AG20443 (cell line): ENCODE results near the gene ZNF513.
"Not testable (repeated sequence)": the region's sequence is repeated elsewhere in the genome, so short reads cannot be mapped to it uniquely, and the experiment has no call there.

Experiments used
- DNase-seq: peaks from one replicate; pipeline ENCODE4 v3.0.0; 2012; ENCODE audit warnings: low spot score, mixed read lengths

Gene ZNF513, protein sequence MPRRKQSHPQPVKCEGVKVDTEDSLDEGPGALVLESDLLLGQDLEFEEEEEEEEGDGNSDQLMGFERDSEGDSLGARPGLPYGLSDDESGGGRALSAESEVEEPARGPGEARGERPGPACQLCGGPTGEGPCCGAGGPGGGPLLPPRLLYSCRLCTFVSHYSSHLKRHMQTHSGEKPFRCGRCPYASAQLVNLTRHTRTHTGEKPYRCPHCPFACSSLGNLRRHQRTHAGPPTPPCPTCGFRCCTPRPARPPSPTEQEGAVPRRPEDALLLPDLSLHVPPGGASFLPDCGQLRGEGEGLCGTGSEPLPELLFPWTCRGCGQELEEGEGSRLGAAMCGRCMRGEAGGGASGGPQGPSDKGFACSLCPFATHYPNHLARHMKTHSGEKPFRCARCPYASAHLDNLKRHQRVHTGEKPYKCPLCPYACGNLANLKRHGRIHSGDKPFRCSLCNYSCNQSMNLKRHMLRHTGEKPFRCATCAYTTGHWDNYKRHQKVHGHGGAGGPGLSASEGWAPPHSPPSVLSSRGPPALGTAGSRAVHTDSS

DNA sequence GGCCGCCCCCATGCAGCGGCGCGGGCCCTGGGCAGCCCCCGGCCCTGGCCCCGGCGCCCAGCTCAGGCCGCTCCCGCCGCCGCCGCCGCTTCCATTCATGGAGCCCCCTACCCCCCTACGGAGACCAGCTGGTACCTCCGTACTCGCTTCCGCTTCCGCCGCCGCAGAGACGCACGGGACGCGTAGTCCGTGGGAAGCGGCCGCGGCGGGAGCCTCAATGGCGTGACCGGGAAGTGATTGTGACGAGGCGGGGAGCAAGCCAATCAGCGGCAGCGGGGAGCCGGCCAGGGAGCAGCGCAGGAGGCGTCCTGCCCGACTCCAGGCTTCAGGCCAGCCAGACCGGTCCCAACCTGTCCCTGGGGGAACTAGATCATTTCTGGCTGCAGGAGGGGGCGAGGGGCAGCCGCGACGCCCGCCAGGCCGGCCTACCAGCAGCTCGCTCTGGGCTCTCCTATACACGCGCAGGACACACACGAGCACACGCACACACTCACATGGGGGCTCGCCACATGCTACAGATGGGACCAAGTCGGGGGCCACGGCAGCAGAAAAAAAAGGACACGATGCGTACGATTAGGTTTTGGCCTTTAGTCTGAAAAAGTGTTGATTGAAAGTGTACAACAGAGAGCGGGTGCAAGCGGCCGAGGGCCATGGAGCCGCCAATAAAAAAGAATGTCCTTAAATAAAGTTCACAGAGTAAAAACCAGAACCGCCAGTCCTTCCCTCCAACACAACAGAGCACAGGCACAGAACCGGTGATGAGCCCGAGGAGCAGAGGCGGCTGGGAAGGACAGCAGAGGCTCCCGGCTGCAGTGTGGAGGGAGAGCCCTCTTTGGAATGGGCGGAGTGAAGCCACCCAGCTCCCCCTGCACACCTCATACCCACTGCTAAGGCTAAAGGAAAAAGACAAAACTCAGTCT is at the start of gene ZNF513:
ZNF513 (minus strand) TSS at position 109 of the 920 bp plus-strand sequence. CDS start 208 bp downstream, outside the sequence.
- peak; percentile 97 for DNase-seq

DNA sequence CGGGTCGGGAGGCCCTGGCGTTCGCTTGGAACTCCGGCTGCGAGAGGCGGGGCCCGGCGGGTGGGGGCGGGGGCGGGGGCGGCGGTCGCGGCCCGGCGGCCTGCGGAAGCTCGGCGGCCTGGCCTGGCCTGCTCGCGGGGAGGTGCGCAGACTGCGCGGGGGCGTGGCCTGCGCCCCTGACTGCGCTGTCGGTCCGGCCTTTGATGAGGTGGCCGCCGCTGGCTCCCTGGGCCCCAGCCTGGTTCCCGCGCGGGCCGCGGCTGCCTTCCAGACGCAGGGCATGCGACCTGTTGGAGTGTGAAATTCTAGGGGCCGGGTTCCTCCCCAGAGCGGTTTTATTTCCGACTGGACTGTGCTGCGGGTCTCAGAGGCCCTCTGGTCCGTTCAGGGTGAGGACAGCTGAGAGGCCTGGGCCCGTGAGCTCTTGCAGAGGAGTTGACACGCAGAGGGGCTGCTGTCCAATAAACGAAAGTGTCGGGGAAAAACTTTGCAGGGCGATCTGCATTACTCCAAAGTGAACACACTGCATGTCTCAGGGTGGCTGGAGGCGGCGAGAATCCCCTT is 48.5 kb upstream of the ZNF513 start:
- DNase-seq, result peak; percentile 97

DNA sequence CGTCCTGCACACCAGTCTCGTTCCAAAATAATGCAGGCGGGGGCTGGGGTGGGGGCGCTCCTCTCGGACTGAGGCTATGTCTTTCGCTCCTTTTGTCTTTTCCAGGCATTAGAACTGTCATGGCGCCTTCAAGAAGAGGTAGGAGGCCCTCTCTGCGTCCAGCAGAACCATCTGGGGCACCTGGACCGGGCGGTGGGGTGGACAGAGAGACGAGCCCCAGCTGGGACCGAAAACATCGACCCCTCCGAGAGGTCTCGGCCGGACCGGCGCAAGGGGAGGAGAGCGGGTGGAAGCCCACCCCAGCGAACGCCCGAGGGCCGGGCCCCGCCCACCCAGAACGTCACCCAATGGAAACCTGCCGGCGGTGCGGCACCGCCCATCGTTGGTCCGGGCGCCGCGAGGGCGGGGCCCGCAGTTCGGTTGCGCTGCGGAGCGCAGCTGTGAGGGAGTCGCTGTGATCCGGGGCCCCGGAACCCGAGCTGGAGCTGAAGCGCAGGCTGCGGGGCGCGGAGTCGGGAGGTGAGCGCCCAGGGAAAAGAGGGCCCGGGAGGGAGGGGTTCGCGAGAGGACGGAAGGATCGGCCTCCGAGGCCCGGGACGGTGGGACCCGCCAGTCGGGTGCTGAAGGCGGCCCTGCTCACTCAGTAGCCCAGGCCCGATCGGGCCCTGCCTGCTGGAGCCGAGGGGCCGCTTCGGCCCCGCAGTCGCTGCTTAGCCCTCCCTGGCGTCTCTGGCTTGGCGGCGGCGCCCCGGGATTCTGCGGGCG is 47.9 kb upstream of the ZNF513 start, which contains the start of gene NRBP1:
NRBP1 (plus strand) TSS at position 419 of the 765 bp plus-strand sequence. CDS start 4,643 bp downstream, outside the sequence.
- peak; percentile 96 for DNase-seq

DNA sequence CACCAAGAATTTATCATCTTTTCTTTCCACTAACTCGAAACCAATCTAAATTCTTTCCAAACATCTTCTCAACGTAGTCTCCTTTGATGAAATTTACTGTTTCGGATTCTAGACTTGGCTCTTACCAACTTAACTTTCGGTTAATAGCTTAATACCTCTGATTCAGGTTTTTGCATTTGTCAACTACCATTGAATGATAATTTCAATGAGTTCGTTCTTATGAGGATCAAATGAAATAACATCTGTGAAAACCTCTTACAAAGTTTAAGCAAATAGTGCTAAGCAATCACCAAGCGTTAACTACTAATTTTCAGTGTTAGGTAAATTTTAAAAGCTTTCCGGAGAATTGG is 47.3 kb upstream of the ZNF513 start:
- no peak for DNase-seq

DNA sequence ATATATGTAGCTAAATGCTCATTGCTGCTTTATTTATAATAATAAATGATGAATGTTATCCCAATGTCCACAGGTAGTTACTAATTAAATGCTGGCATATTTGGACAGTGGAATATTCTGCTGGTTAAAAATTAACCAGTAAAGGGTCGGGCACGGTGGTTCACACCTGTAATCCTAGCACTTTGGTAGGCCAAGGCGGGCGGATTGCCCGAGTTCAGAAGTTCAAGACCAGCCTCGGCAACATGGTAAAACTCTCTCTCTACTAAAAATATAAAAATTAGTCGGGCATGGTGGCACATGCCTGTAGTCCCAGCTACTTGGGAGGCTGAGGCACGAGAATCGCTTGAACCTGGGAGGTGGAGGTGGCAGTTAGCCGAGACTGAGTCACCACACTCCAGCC is 44.5 kb upstream of the ZNF513 start:
- not testable (repeated sequence) for DNase-seq

DNA sequence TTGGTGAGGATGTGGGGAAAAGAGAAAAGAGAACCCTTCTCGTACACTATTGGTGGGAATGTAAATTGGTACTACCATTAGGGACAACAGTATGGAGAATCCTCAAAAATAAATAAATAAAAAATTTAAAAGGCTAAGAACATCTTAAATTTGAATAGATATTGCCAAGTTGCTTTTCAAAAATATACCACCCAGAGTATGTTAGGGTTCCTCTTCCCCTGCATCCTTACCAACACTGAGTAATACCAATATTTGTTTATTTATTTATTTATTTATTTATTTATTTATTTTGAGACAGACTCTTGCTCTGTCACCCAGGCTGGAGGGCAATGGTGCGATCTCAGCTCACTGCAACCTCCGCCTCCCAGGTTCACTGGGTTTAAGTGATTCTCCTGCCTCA is 42.4 kb upstream of the ZNF513 start:
- no peak for DNase-seq

DNA sequence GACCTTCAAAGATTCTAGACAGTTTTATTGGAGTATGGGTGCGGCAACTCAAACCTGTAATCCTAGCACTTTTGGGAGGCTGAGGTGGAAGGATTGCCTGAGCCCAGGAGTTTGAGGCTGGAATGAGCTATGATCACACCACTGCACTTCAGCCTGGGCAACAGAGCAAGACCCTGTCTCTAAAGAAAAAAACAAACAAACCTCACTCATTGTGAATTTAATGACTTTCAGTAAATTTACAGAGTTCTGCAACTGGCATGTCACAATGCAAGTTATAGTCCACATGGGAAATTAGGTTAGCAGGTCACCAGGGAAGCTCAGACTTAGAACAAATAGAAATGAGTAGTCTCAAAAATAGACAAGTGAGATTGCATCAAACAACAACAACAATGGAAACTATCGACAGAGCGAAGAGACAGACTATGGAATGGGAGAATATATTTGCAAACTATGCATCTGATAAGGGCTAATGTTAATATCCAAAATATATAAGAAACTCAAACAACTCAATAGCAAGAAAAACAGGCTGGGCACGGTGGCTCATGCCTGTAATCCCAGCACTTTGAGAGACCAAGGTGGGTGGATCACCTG is 41.2 kb upstream of the ZNF513 start:
- DNase-seq, result no peak

DNA sequence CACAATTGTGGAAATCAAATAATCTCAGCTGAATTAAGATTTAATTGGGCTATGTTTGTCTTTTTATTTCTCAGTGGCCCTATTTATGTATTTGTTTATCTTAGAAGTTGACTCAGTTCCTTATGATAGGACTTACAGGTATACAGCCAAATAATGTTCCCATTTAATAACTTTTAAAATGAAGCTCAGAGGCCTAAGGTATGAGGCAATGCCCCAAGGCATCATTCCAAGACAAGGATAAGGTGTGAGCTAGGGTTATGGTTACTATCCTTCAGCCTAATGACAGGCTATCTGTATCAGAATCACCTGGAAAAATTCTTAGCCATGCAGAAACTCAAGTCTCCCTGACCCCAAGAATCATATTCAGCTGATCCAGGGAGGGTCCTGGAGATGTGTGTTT is 40.5 kb upstream of the ZNF513 start:
- DNase-seq, result no peak

DNA sequence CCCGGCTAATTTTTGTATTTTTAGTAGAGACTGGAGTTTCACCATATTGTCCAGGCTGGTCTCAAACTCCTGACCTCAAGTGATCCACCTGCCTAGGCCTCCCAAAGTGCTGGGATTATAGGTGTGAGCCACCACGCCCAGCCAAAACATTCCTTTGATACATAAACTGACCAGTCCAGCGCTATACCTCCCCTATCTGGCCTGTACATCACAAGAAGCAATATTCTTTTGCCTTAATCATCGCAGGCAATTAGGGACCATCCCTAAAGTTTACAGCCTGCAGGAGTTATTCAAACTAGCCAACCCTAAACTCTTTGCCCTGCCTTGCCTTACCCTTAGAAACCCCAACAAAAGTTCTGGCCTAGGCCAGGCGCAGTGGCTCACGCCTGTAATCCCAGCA is 35.6 kb upstream of the ZNF513 start:
- no peak for DNase-seq

DNA sequence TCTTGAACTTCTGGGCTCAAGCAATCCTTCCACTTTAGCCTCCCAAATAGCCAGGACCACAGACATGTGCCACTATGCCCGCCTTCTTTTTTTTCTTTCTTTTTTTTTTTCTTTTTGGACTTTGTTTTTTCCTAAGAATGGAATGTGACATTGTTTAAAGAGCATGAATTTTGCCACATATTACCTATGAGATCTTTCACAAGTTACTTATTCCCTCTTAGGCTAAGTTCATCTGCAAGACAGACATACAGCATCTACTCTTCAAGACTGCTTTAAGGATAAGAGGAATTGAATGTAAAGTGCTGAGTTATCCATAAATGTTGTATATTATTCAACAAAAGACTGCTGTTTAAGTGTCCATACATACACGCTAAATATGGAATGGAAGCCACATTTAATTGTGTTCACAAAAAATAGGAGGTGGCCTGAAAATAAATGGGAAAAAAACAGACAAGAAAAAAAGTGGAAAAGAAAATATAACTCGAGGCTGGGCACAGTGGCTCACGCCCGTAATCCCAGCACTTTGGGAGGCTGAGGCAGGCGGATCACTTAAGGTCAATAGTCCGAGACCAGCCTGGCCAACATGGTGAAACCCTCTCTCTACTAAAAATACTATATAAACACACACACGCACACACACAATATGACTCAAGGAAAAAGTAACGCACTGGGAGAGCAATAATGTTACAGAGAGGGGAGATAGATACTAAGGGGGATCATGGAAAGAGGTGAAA is 32.1 kb upstream of the ZNF513 start:
- DNase-seq, result no peak

DNA sequence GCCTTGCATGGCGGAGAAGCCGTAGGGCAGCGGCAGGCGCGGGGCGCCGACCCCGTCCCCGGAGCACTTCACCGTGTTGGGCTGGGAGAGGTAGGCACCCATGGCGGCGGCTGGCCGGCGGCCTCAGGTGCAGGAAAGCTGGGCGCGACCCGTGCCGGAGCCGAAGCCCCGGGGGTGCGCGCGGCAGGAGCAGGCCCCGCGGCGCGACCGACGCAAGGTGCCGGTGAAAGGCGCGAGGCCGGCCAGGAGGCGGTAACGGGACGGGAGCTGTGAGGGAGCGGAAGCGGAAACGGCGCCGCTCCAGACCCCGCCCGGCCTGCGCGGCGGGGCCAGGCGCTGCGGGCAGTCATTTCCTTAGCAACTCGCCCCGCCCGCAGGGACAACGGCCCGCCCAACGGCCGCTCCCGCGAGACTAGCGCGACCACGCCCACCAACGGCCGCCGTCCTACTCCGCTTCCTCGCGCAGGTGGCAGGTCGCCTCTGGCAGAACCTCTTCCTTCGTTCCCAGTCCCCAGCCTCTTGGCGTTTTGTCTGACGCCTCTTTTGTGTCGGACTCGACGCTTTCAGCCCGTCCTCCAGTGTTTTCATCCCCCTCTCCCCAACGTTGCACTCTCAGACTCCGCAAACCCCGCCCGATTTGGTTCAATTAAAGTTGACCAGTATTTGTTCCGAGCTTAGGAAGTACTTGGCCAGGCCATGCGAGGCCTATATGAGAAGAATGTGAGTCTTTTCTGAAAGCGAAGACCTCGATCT is 29.0 kb upstream of the ZNF513 start, which contains the start of gene PPM1G:
PPM1G (minus strand) TSS at position 271 of the 753 bp plus-strand sequence; CDS start at position 102, 169 bp downstream.
- DNase-seq, result peak; percentile 99

DNA sequence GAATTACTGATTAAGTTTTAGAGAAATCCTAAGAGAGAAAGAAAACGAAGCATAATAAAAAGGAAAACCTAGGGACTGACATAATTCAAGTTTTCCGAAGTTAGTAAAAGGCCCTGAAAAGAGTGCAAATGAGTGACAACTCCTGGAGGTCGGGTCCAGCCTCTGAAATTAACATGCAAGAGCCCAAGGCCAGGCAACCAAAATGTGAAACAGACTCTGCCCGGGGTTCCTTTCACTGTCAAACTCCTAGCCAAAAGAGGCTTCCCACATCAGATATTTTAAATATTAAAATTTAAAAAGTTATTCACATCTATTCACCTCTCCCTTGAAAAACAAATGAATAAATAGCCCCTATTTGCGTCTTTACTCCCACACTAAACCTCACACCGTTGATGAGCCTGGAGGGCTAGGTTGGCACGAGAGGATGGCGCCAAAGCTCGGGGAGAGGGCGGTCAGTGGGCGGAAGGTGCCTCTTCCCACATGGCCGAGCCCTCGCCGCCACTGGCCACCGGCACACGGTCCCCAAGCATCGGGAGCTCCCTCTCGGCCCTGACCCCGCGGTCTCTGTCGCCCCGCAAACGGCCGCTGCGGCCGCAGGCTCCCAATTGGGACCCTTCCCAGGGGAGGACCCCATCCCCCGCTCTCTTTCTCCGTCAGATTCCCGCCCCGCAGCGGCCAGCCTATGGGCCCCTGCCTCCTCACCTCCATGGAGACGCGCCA is 28.2 kb upstream of the ZNF513 start:
- DNase-seq, result peak; percentile 51

DNA sequence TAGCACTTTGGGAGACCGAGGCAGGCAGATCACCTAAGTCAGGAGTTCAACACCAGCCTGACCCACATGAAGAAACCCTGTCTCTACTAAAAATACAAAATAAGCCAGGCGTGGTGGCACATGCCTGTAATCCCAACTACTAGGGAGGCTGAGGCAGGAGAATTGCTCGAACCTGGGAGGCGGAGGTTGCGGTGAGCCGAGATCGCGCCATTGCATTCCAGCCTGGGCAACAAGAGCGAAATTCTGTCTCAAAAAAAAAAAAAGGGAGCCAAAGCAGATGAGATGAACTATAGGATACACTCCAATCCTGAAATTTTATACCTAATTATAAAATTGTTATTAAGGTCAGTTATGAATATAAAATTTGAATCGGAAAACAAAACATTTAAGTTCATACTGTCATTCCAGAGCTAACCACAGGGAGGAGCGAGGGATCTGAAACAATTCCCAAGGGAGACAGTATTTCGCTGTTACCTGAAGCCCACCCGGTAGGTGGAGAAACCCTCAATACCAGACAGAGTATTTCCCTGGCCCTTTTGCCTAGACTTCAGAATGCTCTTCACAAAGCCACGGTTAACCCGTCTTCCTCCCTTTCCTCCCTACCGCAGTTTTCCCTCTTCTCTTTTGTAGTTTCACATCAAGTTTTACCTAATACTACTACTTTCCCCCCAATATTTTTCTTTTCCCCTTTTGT is 27.4 kb upstream of the ZNF513 start:
- DNase-seq, result peak; percentile 37

DNA sequence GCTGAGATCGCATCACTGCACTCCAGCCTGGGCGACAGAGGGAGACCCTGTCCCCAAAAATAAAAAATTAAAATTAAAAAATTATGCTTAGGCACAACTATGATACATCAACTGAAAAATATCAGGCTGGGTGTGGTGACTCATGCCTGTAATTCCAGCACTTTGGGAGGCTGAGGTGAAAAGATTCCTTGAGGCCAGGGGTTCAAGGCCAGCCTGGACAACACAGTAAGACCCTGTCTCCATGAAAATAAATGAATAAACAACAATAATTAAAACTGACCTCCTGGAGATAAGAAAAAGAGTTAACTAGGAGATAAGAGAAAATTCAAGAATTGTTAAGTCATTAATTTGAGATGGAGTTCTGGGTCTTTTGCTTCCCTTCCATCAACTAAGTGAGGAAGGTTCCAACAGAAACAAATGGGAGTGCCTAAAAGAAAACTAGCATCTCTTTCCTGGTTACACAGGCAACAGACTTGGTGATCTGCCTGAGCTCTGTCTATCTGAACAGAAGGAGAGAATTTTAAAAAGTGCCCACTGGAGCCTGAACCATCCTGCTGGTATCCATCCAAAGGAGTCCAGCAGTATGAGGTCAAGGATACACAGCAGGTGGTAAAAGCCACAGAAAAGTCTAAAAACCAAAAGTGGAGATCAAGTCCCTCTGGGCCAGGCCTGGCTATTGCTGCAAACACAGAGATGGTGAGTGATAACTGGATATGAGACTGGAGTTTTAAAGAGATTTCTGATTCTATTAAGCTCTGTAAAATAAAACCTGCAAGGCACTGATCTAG is 20.0 kb upstream of the ZNF513 start:
- no peak for DNase-seq

DNA sequence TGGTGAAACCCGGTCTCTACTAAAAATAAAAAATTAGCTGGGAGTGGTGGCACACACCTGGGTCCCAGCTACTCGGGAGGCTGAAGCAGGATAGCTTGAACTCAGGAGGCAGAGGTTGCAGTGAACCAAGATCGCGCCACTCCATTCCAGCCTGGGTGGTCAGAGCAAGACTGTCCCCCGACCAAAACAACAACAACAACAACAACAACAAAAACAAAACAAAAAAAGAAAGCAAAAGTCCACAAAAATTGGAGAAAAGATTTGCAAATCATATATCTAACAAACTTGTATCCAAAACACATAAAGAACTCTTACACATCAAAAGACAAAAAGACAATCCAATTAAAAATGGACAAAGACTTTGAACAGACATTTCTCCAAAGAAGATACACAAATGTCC is 18.4 kb upstream of the ZNF513 start:
- no peak for DNase-seq

DNA sequence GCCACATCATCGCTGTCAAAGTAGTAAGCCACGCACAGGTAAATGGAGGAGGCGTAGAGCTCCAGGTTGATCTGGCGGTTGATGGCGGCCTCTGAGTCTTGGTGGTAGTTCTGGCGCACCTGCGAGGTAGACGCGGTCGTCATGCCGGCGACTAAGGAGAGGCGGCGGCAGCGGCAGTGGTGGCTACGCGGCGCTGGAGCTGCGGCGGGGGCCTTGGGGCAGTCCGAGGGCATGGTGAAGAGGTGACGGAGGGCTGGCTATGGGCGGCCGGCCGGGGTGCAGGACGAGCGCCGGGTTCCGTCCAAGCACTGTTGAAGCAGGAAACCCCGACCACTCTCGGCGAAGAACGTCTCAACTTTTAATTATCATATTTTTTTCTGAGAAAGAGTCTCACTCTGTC is 12.7 kb upstream of the ZNF513 start:
- no peak for DNase-seq
